Astrocyte of the cerebellum (primary cell): ENCODE measurements around the gene TCP11L2.
"Not testable (repeated sequence)": the region's sequence is repeated elsewhere in the genome, so short reads cannot be mapped to it uniquely, and the experiment has no call there.

Experiments used
- DNase-seq: peaks from one replicate; pipeline ENCODE4 v3.0.0-alpha.2; 2011; ENCODE audit warnings: low read depth
- H3K4me3 ChIP-seq: 2 replicates; pipeline ENCODE4 v1.5.1; 2011; ENCODE audit warnings: mild to moderate bottlenecking, low read depth, low read length, moderate library complexity
- in situ Hi-C: cut with HindIII; loops from 2 replicates; pipeline ENCODE4 v1.10.0; 2017; ENCODE audit warnings: low sequenced_read_pairs
- TF ChIP-seq, protein P1 (sequence below): IDR thresholded peaks from 2 replicates; pipeline ENCODE4 v1.5.1; 2012; ENCODE audit warnings: low read length, low read depth, moderate library complexity, mild to moderate bottlenecking; ENCODE audit errors: missing control alignments

Gene TCP11L2

DNA sequence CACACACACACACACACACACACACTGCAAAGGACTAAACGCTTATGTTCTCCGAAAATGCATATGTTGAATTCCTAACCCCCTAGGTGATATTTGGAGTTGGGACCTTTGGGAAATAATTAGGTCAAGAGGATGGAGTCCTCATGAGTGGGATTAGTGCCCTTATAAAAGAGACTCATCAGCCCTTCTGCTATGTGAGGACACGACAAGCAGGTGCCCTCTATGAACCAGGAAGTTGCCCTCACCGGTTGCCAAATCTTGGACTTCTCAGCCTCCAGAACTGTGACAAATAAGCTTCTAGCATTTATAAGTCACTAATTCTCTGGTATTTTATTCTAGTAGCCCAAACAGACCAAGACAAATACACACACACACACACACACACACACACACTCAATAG, 20.7 kb upstream of the TCP11L2 start:
- TF ChIP-seq, protein P1, sequence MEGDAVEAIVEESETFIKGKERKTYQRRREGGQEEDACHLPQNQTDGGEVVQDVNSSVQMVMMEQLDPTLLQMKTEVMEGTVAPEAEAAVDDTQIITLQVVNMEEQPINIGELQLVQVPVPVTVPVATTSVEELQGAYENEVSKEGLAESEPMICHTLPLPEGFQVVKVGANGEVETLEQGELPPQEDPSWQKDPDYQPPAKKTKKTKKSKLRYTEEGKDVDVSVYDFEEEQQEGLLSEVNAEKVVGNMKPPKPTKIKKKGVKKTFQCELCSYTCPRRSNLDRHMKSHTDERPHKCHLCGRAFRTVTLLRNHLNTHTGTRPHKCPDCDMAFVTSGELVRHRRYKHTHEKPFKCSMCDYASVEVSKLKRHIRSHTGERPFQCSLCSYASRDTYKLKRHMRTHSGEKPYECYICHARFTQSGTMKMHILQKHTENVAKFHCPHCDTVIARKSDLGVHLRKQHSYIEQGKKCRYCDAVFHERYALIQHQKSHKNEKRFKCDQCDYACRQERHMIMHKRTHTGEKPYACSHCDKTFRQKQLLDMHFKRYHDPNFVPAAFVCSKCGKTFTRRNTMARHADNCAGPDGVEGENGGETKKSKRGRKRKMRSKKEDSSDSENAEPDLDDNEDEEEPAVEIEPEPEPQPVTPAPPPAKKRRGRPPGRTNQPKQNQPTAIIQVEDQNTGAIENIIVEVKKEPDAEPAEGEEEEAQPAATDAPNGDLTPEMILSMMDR, result no peak
- in situ Hi-C loops, result no loop called here
- H3K4me3 ChIP-seq, result no peak overlapping the region
- DNase-seq, result no peak

DNA sequence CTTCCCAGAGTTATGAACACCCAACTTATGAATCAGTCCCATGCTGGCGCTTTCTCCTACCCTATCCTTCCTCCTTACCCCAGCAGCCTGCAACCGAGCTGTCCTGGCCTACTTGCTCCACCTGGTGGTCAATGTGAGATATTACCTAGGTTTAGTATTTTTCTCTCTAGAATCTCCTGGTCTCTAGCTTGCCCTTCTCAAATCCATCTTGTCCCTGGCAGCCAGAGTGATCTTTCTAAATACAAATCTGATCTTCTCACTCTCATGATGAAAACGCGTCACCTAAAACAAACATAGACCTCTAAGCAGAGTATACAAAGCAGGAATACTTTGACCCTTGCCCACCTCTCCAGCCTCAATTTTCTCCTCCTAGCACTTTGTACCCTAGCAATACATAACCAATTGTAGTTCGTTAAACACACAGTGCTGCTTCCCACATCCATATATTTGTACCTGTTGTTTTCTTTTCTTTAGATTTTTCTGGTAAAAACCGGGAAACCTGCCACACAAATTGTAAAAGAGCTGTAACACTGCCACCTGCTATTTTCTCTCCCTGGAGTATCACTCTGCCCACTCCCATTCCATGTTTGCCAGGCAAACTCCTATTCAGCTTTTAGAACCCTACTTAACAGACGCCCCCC, 20.0 kb upstream of the TCP11L2 start:
- in situ Hi-C loops, result no loop called here
- no peak overlapping the region for H3K4me3 ChIP-seq
- no peak for DNase-seq
- TF ChIP-seq, protein P1, result peak; percentile 53

DNA sequence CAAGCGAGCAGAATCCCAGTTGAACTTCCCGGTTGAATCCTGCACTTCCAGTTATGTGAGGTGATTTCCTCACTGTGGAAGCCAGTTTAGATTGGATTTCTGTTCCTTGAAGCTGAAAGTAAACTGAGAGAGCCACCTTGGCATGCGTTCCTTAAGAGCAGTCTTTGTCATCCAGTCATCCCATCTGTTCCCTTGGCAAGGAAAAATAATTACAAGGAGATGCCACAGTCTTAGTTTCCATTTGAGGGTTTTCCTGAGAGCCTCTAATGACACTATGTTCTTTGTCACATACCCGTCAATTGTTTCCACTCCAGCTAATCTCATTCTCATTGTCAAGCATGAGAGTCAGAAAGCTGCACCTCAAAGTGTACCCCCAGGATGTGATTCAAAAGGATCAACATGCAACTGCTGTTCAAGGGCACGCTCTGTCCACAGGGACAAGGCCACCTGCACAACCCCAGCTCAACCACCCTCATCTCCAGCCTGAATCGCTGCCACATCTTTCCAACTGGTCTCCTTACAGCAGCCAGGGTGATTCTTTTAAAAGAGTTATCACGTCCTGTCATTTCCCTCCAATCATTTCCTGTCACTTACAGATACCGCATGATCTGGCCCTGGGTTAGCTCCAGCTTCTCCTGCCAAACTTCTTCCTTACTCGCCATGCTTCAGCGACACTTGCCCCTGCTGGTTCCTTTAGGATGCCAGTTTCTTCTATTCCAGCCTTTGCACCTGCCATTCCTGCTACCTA, 18.0 kb upstream of the TCP11L2 start:
- TF ChIP-seq, protein P1, result no peak
- H3K4me3 ChIP-seq, result no peak overlapping the region
- in situ Hi-C loops, result no loop called here
- no peak for DNase-seq

DNA sequence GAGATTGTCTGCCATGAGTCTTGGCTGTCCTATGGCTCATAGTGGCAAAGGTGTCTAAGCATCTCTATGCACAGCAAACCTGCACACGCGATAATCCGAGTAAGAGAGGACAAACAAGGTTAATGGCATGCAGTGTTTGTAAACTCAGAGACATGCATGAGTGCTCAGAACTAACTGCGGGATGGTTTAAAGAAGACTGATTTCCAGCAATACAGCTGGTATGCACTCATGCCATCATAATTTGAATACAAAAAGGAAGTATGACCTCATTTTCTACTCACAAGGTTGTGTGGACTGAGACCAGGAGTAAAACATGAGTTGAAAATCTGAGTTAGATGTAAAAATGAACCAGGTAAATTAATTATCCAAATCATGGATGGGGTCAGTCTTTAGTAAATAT, 16.6 kb upstream of the TCP11L2 start:
- DNase-seq, result no peak
- TF ChIP-seq, protein P1, result no peak
- H3K4me3 ChIP-seq, result no peak overlapping the region
- in situ Hi-C loops, result no loop called here

DNA sequence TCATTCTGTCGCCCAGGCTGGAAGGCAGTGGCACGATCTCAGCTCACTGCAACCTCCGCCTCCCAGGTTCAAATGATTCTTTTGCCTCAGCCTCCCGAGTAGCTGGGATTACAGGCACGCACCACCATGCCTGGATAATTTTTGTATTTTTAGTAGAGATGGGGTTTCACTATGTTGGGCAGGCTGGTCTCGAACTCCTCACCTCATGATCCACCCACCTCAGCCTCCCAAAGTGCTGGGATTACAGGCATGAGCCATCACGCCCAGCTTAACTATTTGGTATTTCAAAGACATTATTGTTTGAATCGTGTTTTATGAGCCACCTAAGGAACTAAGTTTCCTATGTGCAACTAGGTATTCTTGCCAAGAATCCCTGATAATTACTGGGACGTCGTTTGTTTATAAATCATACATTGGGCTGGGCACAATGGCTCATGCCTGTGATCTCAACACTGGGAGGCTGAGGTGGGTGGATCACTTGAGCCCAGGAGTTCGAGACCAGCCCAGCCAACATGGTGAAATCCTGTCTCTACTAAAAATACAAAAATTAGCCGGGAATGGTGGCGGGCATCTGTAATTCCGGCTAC, 15.9 kb upstream of the TCP11L2 start:
- in situ Hi-C loops, DNase-seq, H3K4me3 ChIP-seq: not testable (repeated sequence)

DNA sequence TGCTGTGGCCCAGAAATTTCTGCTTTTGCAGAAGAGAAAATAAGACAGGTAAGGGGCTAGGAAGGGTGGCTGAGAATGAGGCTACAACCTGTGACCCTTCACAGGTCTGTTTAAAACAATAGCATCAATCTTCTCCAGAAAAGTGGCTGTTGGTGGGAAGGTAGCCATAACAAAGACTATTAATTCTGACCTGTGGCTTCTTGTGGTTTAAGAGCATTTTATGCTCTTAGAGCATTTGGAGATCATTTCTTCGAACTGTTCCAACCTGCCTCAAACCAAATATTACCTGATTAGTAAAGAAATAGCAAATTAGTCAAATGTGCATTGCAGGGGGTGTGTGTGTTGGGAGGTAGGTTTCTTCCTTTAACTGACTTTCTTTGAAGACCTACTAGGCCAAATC, 15.2 kb upstream of the TCP11L2 start:
- no peak for DNase-seq
- in situ Hi-C loops, result no loop called here
- TF ChIP-seq, protein P1, result no peak

DNA sequence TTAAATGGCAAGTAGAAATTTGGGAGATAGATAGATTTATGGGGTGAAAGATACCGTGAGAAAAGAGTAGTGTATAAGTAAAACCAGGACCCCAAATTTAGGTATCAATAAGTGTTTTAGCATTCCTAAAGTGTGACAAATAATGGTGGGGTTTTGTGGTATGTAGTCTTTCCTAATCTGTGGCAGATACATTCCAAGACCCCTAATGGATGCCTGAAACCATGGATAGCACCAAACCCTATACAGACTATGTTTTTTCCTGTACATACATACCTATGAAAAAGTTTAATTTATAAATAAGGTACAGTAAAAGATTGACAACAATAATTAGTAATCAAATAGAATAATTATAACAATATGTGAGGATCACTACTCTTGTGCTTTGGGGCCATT, 14.4 kb upstream of the TCP11L2 start:
- H3K4me3 ChIP-seq, result no peak overlapping the region
- DNase-seq, result no peak
- TF ChIP-seq, protein P1, result no peak
- in situ Hi-C loops, result no loop called here

More for the DNA sequence above, 15.2 kb upstream of the TCP11L2 start:
- H3K4me3 ChIP-seq, result no peak overlapping the region
